GM19397 (cell line): ENCODE measurements around the gene ACIN1.
"Not testable (repeated sequence)": the region's sequence is repeated elsewhere in the genome, so short reads cannot be mapped to it uniquely, and the experiment has no call there.

Experiments used
- ATAC-seq: cut with Tn5 transposase; IDR thresholded peaks from one replicate; pipeline ENCODE4 v1.9.1; 2021; ENCODE audit warnings: mild to moderate bottlenecking, moderate library complexity; ENCODE audit not compliant: unreplicated experiment

ACIN1 gene

DNA sequence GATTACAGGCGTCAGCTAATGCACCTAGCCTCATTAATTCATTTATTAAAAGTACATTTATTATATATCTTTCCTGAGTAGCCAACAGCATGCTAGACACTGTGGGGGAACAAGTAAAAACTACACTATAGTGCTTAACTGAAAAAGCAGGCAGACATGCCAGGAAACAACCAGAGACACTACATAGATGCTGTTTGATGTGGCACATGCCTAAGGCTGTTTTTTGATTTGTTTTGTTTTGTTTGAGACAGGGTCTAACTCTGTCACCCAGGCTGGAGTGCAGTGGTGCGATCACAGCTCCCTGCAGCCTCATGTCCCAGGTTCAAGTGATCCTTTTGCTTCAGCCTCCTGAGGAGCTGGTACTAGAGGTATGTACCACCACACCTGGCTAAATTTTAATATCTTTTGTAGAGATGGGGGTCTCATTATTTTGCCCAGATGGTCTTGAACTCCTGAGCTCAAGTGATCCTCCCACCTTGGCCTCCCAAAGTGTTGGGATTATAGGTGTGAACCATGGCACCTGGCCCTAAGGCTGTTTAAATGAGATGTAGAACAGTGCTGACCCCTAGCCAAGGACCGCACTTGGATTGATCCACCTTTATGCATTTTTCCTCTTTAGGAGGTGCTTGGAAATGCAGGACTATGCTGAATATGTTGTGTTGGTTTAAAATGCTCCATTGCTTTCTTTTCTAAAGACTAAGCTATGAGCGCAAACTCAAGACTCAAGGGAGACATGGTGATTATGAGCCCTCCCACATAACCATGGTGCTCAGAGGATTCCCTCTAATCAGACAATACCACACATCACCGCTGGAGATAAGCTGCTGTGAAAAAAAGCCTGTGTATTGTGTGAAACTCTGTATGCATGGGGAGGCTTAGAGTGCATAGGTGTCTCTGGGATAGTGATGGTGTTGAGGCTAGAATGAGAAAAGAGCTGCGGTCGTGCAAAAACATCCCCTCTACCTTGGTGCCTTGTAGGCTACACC lies 74.5 kb downstream of the ACIN1 start:
- ATAC-seq = no peak

DNA sequence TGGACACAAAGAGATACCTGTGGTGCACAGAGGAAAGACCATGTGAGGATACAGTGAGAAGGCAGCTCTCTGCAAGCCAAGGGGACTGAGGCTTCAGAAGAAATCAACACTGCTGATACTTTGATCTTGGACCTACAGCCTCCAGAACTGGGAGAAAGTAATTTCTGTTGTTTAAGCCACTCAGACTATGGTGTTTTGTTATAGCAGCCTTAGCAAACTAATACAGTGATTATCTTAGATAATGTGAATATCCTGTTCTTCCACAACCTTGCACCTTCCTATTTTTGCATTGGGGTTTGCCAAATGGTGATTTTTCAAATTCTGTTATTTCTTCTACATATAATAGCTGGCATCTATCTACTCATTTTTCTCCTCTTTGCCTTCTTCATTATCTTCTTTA lies 76.8 kb downstream of the ACIN1 start:
- ATAC-seq = no peak

DNA sequence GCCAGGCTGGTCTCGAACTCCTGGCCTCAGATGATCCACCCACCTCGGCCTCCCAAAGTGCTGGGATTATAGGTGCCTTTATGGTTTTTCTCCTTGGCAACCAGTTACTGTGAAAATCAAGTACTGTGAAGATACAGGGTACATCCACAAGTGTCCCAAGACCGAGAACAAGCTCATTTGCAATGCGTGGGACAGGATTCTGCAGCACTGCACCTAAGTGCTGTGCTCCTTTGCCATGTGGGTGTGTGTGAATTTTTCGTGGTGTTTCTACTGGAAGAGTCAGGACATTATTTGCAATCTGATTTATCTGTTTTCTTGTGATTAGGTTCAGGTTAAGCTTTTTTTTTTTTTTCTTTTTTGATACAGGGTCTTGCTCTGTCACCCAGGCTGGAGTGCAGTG lies 77.8 kb downstream of the ACIN1 start:
- no peak for ATAC-seq

DNA sequence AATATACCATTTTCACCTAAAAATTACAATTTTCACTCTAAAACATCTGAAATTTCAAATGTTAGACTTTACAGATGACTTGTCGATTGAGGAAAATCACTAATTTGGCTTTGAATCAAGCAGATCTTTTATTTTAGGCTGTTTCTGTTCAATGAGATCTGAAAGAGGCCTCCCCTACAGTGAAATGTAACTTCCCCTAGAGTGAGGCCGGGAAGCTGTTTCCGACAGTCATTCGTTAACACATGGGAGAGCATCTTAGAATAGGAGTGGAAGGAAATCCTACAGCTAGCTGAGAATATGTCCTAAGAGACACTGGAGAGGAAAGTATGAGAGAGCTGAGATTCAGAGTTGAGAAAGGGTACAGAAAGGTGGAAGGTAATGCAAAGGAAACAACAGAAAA lies 79.3 kb downstream of the ACIN1 start:
- ATAC-seq = no peak

DNA sequence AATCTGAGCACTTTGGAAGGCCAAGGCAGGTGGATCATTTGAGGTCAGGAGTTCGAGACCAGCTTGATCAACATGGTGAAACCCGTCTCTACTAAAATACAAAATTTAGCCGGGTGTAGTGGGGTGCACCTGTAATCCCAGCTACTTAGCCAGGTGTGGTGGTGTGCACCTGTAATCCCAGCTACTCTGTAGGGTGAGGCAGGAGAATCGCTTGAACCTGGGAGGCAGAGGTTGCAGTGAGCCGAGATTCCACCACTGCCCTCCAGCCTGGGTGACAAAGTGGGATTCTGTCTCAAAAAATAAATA lies 81.2 kb downstream of the ACIN1 start:
- ATAC-seq = not testable (repeated sequence)

DNA sequence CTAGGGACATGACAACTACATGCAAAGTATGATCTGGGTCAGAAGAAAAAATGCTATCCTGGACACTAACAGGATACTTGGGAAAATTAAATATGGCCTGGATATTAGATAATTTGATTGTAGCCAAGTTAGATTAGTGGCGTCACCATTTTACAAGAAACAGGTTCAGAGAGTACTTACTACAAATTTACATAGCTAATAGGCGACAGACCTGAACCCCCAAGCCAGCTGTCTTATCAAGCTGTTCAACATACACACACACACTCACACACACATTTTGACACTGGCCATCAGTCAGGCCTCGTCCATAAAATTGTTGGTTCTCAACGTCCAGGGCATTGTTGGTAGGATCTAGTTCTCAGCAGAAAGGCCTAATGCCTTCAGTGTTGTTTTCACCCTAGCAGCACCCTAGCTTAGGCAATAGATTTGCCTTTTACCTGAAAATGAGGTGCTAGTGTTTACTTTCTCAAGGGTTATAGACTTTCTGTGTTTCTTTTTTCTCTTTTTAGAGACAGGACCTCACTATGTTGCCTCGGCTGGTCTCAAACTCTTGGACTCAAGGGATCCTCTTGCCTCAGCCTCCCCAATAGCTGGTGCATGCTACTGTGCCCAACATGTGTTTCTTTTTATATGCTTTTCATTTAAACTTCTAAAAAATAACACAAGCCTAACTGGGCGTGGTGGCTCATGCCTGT lies 81.7 kb downstream of the ACIN1 start:
- no peak for ATAC-seq

DNA sequence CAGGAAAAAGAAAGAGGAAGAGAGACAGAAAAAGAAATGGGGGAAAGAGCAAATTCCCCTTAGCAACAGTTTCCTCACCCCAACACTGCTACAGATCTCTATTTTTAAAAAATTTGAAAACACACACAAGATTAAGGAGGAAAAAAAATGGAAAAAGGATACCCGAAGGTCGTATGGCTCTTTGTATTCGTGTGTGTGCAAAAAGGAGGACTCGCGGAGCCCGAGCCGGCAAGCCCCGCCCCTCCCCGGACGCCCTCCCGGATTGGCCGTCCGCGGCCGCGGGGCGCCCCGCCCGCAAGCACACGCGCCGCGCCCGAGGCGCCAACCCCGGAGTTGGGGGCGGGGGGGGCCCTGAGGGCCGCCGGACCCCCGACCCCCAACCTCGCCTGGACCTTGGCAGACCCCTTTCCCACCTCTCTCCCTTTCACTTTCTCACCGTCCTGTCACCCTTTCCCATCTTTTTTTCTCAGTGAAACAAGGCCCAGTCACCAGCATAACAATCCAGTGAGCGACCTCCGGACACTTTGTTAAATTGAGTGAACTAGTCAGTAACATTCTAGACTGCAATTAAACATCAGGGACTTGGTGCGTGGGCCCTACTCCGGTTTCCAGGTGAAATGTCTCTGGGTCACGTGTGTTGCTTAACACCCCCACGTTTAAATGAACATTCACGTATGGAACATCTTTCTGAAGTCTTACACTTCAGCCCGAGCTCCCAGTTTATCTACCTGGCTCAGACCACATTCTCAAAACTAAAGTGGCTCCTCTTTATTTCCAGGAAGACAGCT lies 84.8 kb downstream of the ACIN1 start, which contains the start of gene C14orf93:
Gene C14orf93, minus strand, starts transcription at position 205 of the 788 bp plus-strand sequence. CDS start 11,120 bp downstream, outside the sequence.
- no peak for ATAC-seq

DNA sequence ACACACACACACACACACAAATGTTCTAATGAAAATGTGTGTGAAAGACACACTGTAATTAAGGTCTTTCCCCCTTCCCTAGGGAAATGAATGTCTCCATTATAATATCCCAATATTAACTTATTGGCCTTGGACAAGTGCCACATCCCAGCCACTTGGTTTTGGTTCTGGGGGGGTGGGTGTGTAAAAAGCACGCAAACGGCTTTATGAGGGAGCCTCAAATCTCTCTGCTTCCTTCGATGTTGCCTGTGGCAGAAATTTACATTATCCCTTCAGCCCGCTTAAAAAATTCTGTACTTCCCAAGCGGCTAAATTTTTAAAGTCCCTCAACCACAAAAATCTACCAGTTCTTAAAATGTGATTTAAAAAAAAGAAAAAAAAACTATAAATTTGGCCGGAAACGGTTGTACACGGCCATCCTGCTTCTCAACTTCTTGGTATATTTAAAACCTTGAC lies 85.4 kb downstream of the ACIN1 start:
- no peak for ATAC-seq

DNA sequence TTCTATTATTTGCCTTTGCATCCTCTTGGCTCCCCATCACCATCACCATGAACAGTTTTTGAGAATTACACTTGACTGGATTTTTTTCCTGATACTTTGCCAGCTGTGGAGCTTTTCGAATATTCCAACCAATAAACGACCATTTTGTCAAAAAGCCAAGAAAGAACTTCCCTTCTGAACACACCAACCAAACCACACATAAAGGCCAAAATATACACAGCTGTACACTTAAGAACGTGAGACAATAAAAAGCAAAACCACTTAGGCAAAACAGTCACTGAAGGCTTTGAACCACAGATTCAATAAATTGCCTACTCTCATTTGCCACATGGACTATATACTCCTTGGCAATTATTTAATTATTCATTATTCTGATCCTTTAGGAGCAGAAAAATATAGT lies 86.1 kb downstream of the ACIN1 start:
- ATAC-seq = no peak
